Measurements from ENCODE around the gene LETM1.

The LETM1 gene

DNA sequence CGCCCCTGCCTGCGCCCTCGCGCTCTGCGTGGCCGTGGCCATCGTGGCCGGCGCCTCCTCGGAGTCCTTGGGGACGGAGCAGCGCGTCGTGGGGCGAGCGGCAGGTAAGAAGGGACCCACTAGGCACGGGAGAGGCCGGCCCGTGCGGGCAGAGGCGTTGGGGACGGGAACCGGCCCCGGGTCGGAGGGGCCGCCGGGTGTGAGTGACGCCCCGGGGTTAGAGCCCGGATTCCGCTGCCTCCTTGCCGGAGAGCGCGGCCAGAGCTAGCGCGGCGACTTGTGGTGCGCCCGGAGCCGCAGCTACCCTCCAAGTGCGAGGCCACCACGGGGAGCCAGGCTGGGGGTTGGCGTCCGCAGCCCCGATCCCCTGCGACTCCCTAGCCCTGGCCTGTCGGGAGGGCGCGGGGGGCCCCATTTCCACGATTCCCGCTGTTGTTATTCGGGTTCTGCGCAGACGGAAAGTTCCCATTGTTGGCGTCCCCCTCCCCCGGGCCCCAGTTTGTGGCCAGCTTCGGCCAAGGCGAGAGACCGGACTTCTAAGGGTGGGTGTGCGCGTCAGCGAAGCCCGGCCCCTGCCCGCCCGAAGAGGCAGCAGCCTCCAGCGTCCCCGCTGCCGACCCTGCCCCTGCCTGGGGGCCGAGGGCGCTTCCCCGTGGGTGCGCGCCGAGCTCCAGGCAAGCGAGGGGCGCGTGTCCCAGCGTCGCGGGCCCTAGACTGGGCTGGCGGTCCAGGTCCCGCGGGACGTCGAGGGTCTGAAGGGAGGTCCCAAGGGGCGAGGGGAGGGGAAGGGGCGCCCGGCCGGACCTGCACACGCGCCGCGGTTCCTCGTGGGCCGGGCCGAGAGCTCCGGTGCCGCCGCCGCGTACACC, 61.8 kb downstream of the LETM1 start:
- H3K36me3 Mint-ChIP-seq (ENCODE audit: insufficient read depth): peaks cover 5% of the 10 kb centered on the region
- H3K4me3 Mint-ChIP-seq: peak overlapping the region; percentile 8 to 17
- DNase-seq (no peak), ATAC-seq (replicated peaks) (no peak)
- no peaks in the 10 kb centered on the region for H3K4me1 Mint-ChIP-seq (ENCODE audit: low read depth in 2 of 2)
- H3K9me3 Mint-ChIP-seq: no peaks in the 10 kb centered on the region
- H3K27me3 Mint-ChIP-seq: peaks cover 14 to 50% of the 10 kb centered on the region in 2 donors
- H3K27ac Mint-ChIP-seq: no peak overlapping the region

DNA sequence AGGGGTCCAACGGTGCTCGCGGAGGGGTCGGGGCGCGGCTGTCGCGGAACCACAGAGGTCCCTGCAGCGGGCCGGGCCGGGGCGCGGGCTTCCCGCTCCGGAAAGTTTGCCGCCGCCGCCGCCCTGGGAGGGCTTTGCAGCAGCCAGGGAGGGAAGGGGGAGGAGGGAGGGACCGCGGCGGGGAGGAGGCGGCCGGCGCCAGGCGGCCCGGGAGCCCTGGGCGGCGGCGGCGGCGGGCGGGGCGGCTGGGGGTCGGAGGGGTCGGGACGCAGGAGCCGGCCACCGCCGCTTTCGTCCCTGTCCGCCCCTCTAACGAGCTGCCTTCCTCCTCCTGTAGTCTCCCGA, 62.5 kb downstream of the LETM1 start:
- ATAC-seq (replicated peaks): peak; percentile 54
- Mint-ChIP-seq H3K36me3 (ENCODE audit: insufficient read depth) (peaks cover 5% of the 10 kb centered on the region), H3K9me3 (no peaks in the 10 kb centered on the region), H3K4me3 (no peak overlapping the region), H3K4me1 (ENCODE audit: low read depth in 2 of 2) (no peaks in the 10 kb centered on the region), H3K27me3 (peaks cover 14 to 43% of the 10 kb centered on the region in 2 donors), H3K27ac (no peak overlapping the region)
- DNase-seq: peak in 1 of 3 experiments; percentile 12

DNA sequence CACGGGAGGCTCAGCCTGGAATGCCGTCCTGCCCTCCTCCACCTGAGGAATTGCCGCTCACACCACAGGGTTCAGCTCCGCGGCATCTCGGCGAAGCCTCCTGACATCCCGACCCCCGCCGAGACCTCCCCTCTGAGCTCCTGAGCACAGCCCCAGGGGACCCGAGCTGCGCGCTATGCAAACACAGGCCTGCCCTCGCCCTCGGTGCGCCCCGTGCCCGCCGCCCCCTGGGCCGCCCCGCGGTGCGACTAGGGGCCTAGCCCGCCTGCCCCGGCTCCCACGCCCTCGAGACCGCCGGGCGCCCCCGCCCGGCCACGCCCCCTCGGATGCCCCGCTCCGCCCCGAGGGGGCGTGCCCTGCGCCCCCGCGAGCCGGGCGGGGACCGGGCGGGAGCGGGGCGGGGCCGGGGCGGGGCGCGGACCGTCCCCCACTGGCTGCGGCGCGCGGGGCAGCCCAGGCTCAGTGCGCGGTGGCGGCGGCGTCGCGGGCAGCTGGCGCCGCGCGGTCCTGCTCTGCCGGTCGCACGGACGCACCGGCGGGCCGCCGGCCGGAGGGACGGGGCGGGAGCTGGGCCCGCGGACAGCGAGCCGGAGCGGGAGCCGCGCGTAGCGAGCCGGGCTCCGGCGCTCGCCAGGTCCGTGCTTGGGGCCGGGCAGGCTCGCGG, 63.0 kb downstream of the LETM1 start, which contains the start of gene FGFR3:
Gene FGFR3 (plus strand): TSS at position 462 of the 664 bp plus-strand sequence. CDS start 642 bp downstream, outside the sequence.
- DNase-seq (peak in 1 of 3 experiments; percentile 13), ATAC-seq (replicated peaks) (peak; percentile 80)
- Mint-ChIP-seq H3K36me3 (ENCODE audit: insufficient read depth) (peaks cover 5% of the 10 kb centered on the region), H3K27ac (no peak within 1 kb of the TSS), H3K27me3 (peaks cover 14 to 40% of the 10 kb centered on the region in 2 donors), H3K4me1 (ENCODE audit: low read depth in 2 of 2) (no peaks in the 10 kb centered on the region), H3K4me3 (peak within 1 kb of the TSS; percentile 65 to 74), H3K9me3 (no peaks in the 10 kb centered on the region)

DNA sequence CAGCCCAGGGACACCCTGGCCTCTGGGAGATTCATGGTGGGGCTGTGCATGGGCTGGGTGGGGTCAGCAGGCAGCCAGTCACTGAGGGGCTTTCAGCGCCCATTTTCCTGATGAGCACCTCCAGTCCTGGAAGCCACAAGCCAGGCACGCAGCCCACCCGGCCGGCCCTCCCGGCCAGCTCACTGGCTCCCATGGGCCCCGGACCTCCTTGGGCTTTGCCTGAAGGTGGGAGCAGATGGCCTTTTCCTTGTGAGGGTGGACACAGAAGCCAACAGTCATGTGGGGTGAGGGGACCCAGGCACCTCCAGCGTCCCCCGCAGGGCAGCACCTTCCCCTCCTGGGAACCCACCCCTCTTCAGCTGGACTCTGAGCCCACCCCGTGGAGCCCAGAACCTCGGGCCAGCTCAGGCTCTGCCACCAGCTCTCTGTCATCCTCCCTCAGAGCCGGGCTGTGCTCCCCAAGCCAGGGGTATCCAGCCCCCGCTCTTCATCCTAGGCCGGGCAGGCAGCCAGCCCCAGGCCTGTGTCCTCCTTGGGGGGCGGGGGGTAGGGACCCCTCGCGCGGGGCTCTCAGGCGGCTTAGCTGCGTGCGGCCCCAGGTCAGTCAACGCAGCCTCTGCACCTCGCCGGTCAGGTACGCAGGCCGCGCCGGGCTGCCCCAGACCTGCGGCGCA, 63.7 kb downstream of the LETM1 start:
- no peaks in the 10 kb centered on the region for H3K9me3 Mint-ChIP-seq
- ATAC-seq (replicated peaks) (no peak), DNase-seq (no peak)
- H3K4me3 Mint-ChIP-seq: peak overlapping the region; percentile 65 to 74
- H3K36me3 Mint-ChIP-seq (ENCODE audit: insufficient read depth): peaks cover 5% of the 10 kb centered on the region
- no peaks in the 10 kb centered on the region for H3K4me1 Mint-ChIP-seq (ENCODE audit: low read depth in 2 of 2)
- H3K27ac Mint-ChIP-seq: peak overlapping the region in 1 of 2 donors; percentile 32
- H3K27me3 Mint-ChIP-seq: peaks cover 14 to 35% of the 10 kb centered on the region in 2 donors

DNA sequence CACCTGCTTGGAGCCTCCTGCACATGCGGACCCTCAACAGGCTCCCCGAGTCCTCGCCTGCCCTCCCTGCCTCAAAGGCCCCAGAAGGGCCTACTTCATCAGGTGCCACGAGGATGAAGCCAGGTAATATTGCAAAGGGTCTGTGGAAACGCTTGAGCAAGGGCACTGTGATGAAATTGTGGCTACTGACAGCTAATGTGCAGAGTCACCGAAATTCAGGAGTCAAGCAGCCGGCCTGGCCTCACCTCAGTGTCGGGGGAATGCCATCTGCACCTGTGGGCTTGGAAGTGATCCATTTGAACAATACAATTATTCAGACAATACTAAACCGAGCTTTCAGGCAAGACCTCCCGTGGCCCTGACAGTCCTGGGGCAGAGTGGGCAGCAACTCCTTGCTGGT, 66.0 kb downstream of the LETM1 start:
- no peak for ATAC-seq (replicated peaks)
- Mint-ChIP-seq H3K4me3 (no peak overlapping the region), H3K9me3 (no peaks in the 10 kb centered on the region), H3K27ac (no peak overlapping the region), H3K36me3 (ENCODE audit: insufficient read depth) (peaks cover 5% of the 10 kb centered on the region), H3K4me1 (ENCODE audit: low read depth in 2 of 2) (no peaks in the 10 kb centered on the region), H3K27me3 (peaks cover 4 to 21% of the 10 kb centered on the region in 2 donors)
- DNase-seq: no peak

DNA sequence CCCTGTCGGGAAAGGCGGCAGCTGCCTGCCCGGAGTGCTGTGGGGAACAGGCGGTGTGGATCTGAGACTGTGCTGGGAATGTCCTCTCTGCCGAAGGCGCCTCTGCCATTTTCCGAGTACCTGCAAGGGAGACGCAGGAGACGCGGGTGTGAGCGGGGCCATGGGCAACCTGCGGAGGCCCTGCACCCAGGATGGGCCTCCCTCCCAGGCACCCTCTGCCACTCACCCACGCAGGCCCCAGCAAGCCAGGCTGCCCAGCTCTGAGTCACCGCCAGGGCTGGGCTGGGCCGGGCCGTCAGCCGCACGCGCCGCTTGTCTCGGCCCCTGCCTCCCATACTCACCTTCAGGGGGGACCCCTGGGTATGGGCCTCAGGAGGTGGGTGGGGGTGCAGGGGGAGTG, 66.4 kb downstream of the LETM1 start:
- Mint-ChIP-seq H3K36me3 (ENCODE audit: insufficient read depth) (peaks cover 5% of the 10 kb centered on the region), H3K27ac (no peak overlapping the region), H3K4me1 (ENCODE audit: low read depth in 2 of 2) (no peaks in the 10 kb centered on the region), H3K27me3 (peaks cover 4 to 21% of the 10 kb centered on the region in 2 donors), H3K9me3 (no peaks in the 10 kb centered on the region), H3K4me3 (no peak overlapping the region)
- ATAC-seq (replicated peaks) (no peak), DNase-seq (no peak)

DNA sequence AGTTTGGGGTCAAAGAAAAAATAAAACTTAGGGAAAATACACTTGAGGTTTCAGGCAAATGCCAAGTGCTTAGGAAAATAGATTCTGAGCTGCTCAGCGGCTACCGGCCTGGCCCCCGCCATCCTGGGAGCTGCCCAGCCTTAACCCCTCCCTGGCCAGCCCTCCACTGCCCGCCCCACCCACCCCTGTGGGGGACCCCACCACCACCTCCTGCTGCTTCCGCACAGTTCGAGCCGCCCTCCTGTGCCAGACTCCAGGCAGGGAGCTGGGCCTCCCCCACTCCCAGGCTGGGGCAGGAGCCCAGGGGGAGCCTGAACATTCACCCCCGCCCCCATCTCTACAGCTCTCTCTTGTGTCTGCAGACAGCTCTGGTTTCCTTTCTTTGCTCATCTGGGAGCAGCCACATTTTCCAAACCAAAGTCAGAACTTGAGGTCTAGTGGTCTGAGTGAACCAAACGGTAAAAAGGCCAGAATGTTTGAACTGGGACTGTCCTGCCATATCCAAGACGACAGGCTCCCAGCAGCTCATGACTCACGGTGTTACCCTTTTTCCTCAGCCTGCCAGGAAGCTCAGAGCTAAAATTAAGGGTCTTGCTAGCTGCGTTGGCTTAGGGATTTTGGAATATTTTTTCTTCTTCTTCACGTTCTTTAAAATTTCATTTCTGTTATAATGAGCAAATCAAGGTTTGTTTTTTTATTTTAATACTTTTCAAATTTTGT, 67.5 kb downstream of the LETM1 start:
- ATAC-seq (replicated peaks) (no peak), DNase-seq (no peak)
- Mint-ChIP-seq H3K4me3 (no peak overlapping the region), H3K36me3 (ENCODE audit: insufficient read depth) (peaks cover 8% of the 10 kb centered on the region), H3K27ac (no peak overlapping the region), H3K27me3 (peaks cover 4 to 21% of the 10 kb centered on the region in 2 donors), H3K4me1 (ENCODE audit: low read depth in 2 of 2) (no peaks in the 10 kb centered on the region), H3K9me3 (no peaks in the 10 kb centered on the region)

DNA sequence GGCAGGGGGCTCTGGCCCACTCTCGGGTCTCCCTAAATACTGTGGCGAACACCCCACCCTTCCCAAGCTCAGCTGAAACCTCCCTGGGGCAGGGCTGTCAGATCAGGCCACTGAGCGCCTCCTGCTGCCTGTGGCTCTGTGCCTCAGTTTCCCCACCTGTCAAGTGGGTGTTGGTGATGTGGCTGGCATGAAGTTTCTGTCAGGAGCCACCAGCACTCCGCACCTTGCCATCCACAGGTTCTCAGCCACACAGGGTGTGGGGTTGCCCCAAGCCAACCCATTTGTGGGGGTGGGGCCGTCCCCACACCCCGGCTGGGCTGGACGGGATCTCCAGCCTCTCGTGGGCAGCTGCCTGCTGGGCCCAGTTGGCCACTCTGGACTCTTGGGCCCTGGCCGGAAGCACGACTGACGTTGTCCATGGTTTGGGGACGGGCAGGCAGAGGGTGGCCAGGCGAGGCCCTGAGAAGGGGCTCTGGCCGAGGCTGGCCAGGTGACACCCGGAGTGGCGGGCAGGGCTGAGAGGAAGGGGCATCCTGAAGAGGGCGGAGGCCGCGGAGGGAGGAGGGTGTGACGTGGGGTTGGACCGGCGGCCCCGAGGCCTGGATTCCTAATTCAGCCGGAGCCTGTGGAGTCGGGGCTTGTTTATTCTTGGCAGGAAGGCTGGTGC, 68.4 kb downstream of the LETM1 start:
- H3K36me3 Mint-ChIP-seq (ENCODE audit: insufficient read depth): peaks cover 8% of the 10 kb centered on the region
- no peak overlapping the region for H3K27ac Mint-ChIP-seq
- no peaks in the 10 kb centered on the region for H3K9me3 Mint-ChIP-seq
- no peaks in the 10 kb centered on the region for H3K4me1 Mint-ChIP-seq (ENCODE audit: low read depth in 2 of 2)
- no peak for DNase-seq
- H3K27me3 Mint-ChIP-seq: peaks cover 4 to 21% of the 10 kb centered on the region in 2 donors
- no peak for ATAC-seq (replicated peaks)
- no peak overlapping the region for H3K4me3 Mint-ChIP-seq

DNA sequence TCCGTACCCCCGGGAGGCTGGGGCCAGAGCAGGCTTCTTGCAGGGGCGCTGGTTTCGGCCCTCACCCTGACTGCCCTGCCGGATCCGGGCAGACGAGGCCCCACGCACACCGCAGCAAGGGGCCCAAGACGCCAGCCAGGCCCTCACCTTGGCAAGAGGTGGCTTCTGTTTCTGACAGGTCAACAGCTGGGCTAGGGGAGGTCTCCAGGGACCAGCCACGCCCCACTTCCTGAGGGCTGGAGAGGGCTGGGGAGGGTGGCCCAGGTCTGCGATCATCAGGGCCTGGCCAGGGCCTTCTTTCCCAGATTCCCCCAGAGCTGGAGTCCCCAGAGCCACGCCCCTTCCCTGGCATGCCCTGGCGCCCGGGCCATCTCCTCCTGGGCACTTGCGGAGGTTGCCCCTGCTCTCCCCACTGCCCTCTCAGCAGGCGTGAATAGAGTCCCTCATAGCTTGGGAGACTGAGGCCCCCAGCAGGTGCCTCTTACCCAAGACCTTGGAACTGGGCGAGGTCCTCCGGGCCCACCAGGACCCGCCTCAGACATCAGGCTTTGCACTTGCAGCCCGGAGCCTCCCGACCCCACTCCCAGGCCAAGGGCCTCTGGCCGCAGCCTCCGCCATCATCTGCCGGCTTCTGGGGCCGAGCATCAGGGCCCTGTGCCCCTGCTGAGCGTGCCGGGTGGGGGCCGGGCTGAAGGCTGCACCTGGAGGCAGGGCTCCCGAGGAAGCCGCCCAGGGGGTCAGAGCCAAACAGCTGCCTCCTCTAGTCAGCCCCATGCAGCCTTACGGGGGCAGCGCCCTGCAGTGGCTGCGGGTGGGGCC, 69.2 kb downstream of the LETM1 start:
- no peaks in the 10 kb centered on the region for H3K4me1 Mint-ChIP-seq (ENCODE audit: low read depth in 2 of 2)

DNA sequence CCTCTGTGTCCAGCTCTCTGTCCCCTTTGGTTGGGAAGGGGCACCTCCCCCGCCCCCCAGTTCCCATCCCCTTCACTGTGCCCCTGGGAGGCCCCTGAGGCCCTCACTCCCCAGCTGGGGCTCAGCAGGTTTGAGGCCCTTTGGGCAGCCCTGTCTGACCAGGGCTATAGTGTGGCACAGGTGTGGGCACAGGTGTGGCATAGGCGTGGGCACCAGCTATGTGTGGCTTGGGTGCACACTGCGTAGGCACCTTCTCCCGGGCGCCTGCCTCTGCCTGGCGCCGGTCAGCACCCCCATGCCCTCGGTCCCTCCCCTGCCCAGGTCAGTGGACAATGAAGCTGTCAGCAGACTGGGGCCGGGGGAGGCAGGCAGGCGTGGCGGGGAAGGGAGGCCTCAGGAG, 70.4 kb downstream of the LETM1 start:
- Mint-ChIP-seq H3K4me1 (ENCODE audit: low read depth in 2 of 2) (no peaks in the 10 kb centered on the region), H3K36me3 (ENCODE audit: insufficient read depth) (peaks cover 3% of the 10 kb centered on the region), H3K9me3 (no peaks in the 10 kb centered on the region), H3K27ac (no peak overlapping the region), H3K27me3 (peaks cover 1 to 5% of the 10 kb centered on the region in 2 donors), H3K4me3 (no peak overlapping the region)
- DNase-seq (no peak), ATAC-seq (replicated peaks) (no peak)

More for the DNA sequence above, 69.2 kb downstream of the LETM1 start:
- Mint-ChIP-seq H3K27me3 (peaks cover 4 to 16% of the 10 kb centered on the region in 2 donors), H3K27ac (no peak overlapping the region), H3K9me3 (no peaks in the 10 kb centered on the region), H3K36me3 (ENCODE audit: insufficient read depth) (peaks cover 7% of the 10 kb centered on the region), H3K4me3 (no peak overlapping the region)
- no peak for DNase-seq
- no peak for ATAC-seq (replicated peaks)

DNA sequence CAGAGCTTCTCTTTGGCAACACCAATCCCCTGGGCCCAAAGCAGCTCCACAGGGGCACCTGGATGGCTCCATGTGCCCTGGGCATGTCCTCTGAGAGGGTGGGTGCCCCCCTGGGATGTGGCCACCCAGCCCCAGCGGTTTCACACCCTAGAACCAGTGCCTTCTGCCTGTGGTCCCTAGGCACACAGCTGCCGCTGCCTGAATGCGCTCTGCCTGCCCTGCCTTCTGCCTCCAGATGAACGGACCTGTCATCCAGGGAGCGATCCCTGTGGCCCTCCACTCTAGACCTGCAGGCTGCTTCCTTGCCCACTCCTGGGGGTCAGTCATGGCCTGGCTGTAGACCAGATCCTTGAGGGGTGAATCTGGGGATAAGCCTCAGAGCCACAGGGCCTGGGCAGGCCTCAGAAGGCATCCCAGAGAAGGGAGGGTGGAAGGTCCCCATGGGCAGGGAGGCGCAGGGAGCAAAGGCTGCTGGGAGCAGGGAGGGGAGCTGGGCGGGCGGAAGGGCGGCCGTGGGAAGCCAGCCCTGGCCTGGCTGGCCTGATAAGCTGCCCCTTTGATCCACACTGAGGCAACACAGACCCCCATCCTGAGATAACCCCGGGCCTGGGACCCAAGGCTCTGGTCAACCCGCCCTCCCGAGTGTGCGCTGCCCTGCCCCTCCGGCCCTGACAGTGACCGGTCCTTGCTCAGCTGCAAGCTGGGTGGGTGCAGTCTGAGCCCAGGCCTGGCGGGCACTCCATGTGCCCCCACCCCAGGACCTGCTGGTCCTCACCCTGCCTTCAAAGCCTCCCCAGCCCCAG, 71.0 kb downstream of the LETM1 start:
- DNase-seq: no peak
- Mint-ChIP-seq H3K27me3 (no peaks in the 10 kb centered on the region), H3K4me1 (ENCODE audit: low read depth in 2 of 2) (no peaks in the 10 kb centered on the region), H3K4me3 (no peak overlapping the region), H3K36me3 (ENCODE audit: insufficient read depth) (peaks cover 3% of the 10 kb centered on the region), H3K9me3 (no peaks in the 10 kb centered on the region), H3K27ac (no peak overlapping the region)
- no peak for ATAC-seq (replicated peaks)
